ENCODE measurements around the gene C7orf57.

Gene C7orf57

DNA sequence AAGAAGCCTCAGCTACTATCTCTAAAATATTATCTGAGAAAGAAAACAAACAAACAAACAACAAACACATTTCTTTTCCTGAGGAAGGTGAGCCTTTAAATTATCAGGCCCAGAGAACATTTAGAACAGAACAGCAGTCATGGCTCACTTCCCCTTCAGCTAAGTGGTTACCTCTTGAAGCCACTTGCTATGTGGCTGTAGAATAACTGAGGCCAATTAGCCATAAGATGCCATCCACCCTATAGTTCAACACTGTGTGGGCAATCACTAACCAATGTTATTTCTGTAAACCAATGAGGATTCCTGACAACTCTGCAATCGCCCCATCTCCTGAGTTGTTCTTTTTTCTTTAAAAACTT lies 50.1 kb downstream of the C7orf57 start:
- no peak for DNase-seq (ENCODE audit: low spot score)

GRCh38 chr7:48085942-48086341 lies 50.6 kb downstream of the C7orf57 start:
- no peak for DNase-seq (ENCODE audit: low spot score)

- no peak for DNase-seq (ENCODE audit: low spot score)
These were observed 52.0 kb downstream of the C7orf57 start for GRCh38 chr7:48087349-48087748.

DNA sequence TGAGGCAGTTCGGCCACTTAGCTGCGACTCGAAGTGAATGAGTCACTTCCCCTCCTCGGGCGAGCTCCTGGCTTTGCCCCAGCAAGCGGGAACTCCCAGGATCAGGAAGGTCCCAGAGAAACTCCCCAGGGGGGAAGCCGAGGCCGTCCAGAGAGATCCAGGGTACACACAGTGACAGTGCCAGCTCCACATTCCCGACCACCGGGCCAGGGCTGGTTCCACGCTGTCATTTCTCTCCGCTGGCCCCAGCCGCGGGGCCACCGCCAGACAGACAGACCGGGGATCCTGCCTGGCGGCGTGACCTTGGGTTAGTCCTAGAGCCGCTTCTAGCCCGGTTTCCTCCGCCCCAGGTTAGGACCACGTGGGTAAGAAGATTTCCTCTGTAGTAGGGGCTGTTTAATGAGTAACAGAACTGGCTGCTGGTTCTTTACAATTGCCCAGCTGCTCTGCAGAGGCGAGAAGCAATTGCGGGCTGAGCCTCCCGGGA lies 53.3 kb downstream of the C7orf57 start:
- DNase-seq (ENCODE audit: low spot score): peak; percentile 86

DNA sequence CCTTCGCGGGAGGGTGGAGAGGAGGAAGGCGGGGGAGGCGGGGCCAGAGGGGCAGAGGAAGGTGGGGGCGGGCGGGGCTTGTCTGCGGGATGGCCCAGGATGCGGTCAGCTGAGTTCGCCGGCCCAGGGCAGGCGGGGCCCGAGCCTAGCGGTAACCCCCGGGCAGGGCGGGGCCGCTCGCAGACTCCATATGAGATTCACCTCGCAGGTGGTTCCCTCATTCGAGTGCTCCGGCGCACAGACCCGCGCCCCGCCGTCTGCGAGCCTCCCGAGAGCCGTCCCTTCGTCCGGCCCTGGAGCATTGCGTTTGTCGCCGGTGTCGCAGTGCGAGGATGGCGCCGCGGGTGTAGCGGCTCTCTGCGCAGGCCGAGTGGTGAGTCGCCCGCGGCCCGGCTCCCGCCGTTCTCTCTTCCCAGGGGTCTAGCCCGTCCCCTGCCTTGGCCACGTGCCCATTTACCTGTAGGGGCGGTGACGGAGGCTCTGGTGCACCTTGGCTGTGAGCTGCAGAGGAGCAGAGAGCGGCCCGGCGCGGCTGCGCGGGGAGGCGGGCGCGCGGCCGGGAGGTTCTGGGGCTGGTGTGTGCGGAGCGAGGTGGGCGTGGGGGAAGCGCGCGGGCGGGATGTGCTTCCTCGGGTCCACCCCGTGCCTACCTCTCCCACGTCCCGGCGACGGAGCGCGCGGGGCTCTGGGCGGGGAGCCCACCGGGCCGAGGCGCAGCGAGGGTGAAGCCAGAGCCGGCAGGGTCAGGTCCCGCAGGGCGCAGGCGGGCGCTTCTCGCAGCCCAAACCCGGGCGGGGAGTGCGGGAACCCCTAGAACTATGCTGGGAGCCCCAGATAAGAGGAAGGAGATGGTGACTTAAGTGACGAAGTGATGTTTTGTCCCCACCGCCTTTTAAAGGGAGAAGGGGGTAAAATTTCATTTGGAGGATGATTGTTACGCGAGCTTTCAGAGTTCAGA lies 54.0 kb downstream of the C7orf57 start, which contains the start of gene UPP1:
Gene UPP1 (plus strand): TSS at position 220 of the 958 bp plus-strand sequence. CDS start 5,519 bp downstream, outside the sequence.
- peak; percentile 88 for DNase-seq (ENCODE audit: low spot score)

DNA sequence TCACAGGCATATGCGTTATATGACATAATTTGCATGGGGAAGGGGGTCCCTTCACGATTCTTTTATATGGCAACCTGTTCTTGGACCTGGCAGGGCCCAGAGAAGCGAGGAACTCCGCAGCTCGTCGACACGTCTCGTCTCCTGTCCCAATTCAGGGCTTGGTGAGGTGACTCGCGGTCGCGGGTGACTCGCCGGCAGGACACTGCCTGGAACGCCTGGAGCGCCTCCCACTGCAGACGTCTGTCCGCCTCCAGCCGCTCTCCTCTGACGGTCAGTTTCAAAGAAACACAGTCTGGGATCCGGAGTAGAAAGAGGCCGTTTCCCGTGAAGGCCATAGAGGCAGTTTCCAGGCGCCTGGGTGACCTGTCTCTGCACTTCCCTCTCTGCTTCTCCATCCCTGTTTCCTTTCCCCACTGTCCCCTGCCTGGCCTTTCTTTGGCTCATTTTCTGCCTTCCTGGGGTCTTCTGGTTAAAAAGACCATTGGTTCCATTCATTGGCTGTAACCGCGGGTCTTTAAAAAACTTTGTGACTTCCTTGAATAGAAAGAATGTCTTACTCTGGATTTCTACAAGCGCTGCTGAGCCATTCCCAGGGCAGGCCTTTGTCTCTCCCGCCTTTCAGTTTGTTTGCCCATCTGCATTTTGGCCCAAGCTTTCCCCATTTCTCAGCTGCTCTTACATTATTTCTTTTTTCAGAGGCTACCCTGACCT lies 54.9 kb downstream of the C7orf57 start:
- no peak for DNase-seq (ENCODE audit: low spot score)

GRCh38 chr7:48091506-48092433 lies 56.4 kb downstream of the C7orf57 start:
- no peak for DNase-seq (ENCODE audit: low spot score)

DNA sequence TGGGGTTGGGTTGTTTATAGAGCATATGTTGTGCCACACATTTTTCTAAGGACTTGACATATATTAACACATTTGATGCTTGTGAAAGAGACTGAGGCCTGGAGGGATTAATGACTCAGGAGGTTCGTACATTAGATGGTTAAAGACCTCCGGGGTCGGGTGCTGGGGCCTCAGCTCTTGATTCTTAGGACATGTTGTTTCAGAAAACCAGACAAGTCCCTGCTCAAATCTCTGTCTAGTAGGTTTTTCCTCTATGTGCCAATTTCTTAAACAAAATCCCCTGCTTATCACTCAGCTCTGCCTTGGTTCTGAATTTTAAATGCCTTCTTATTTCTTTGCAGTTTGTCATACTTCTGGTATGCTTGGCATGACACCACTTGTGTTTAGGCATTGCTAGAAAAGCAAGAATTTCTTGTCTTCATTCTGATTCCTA lies 59.5 kb downstream of the C7orf57 start:
- no peak for DNase-seq (ENCODE audit: low spot score)

GRCh38 chr7:48096273-48096672 lies 60.9 kb downstream of the C7orf57 start:
- DNase-seq (ENCODE audit: low spot score): no peak

GRCh38 chr7:48097521-48098231 lies 62.3 kb downstream of the C7orf57 start:
- DNase-seq (ENCODE audit: low spot score): no peak

GRCh38 chr7:48098846-48099245 lies 63.5 kb downstream of the C7orf57 start:
- DNase-seq (ENCODE audit: low spot score): no peak

DNA sequence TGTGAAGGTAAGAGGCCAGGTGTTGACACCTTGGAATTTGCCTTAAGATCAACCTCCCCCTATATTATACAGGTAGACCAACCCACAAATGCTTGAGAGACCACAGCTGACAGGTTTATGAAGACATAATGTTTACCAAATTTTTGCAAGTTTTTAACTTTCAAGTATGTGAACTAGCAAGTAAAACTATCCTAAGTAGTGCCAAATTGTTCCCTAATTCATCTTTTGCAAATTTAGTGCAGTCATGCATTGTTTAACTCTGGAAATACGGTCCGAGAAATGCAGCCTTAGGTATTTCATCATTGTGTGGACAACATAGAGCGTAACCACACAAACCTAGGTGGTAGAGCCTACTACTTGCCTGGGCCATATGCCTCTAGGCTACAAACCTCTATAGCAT lies 64.4 kb downstream of the C7orf57 start:
- no peak for DNase-seq (ENCODE audit: low spot score)

- no peak for DNase-seq (ENCODE audit: low spot score)
These were observed 66.0 kb downstream of the C7orf57 start for GRCh38 chr7:48101352-48101751.

GRCh38 chr7:48101968-48102367 lies 66.6 kb downstream of the C7orf57 start:
- DNase-seq (ENCODE audit: low spot score): no peak

DNA sequence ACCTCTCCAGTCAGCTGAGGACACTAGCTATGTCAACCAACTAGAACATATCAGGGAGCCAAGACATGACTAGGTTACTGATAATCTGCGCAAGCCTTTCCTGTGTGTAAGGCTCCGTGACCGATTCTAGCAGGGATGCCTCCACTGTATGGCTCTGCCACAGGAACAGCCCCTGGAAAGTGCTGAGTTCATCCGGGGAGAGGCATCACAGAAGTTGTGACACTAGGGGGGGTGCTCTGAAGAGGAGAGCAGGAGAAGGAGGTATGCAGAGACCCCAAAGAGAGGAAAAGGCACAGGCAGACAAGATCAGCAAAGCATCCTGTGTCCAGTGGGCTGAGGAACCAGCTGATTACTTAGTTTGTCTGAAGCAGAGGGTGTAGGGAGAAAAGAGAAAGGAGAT lies 67.2 kb downstream of the C7orf57 start:
- DNase-seq (ENCODE audit: low spot score): no peak

DNA sequence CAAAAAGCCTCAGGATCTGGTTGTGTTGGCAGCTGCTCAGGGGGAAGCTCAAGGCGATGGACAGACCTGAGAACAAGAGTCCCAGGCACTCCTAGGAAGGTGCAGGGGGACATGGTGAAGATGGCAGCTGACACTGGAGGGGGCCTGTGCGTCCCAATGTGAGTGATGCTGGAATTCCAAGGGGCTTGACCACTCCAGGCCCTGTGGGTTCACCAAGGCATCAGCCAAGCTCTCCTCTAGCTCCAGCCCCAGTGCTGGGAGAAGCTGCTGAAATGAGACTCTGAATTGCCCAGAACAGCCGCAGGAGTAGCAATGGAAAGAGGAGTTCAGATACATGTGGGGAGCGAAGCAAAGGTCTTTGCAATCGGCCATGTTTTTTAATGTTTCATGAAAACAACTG lies 69.7 kb downstream of the C7orf57 start:
- no peak for DNase-seq (ENCODE audit: low spot score)

- DNase-seq (ENCODE audit: low spot score): no peak
These were observed 71.7 kb downstream of the C7orf57 start for GRCh38 chr7:48106906-48107659.

DNA sequence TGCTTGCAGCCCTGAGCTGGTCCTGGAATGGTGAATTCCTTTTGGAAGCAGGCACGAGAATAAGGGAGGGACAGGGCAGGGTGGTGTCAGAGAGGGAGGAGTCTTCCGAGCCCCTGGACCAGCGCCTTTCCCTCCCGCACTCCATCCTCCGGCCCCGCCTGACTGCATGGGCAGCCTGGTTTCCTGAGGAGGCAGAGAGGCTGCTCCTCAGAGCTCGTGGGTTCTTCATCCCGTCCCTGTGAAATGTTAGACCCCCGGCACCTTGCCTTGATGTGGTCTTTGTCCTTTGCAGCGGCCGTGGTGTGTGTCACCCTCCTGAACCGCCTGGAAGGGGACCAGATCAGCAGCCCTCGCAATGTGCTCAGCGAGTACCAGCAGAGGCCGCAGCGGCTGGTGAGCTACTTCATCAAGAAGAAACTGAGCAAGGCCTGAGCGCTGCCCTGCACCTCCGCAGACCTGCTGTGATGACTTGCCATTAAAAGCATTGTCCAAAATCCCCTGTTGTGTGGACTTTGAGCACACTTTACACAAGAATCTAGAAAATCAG lies 72.7 kb downstream of the C7orf57 start:
- DNase-seq (ENCODE audit: low spot score): no peak

DNA sequence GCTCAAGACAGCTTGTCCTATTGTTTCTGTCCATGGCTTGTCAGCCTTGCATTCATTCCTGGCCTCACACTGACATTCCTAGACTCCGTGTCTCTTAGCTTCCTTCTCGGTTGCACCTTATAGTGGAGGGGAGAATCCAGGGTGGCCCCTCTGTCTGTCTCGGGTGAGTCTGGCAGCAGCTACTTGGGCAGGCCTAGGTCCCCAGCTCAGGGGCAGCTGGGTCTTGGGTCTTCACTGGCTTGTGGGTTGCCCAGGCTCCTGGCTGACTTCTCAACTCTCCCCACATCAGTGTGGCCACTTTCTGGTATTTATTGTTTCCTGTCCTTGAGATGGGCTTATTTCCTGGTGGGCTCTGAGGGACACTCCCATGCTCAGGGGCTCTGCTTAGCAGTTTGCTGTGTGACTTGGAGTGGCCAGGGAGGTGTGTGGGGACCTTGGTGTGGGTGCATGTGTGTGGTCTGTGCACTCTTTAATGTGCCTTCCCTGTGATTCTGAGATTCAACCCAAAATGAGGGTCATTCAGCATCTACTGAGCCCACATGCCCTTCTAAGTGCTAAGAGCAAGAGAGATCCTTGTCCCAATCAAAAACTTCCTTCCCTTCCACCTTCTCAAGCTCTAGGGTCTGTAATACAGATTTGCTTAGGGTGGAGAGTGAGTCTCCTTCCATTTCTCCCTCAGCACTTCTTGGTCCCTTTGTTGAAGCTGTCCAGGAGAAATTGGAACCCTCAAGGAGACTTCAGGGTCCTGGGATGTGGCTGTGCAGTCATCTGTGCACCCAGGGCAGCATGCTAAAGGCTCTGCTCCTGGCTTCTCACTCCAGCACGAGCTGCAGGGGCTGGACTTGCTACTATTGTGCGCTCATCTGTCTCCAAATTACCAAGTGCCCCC lies 73.9 kb downstream of the C7orf57 start:
- no peak for DNase-seq (ENCODE audit: low spot score)
